Activated T-helper 1 cell treated with Interleukin-2 at 50 U/mL for 16 hours (primary cell): ENCODE measurements around the gene MAGEA12.
"Not testable (repeated sequence)": the region's sequence is repeated elsewhere in the genome, so short reads cannot be mapped to it uniquely, and the experiment has no call there.

Experiments used
- DNase-seq: peaks from one replicate; pipeline ENCODE4 v3.0.0-alpha.2; 2020; ENCODE audit warnings: low read depth

The MAGEA12 gene

DNA sequence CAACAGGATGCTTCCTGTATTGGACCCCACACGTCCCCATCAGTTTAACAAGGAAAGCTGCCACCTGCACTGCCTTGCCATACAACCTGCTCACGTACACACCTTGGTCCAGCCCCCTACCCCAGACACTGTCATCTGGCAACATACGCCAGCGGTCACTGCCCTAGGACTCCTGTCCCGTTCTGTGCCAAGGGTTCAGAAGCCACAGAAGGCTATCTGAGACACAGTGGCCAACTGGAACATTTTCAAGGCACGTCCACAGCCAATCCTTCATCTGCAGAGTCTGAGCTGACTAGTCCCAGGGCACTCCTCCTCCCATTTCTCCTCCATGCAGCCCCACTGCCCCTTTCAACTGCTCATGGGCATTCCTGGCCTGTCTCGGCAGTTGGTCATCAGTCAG, 28.0 kb downstream of the MAGEA12 start:
- not testable (repeated sequence) for DNase-seq

DNA sequence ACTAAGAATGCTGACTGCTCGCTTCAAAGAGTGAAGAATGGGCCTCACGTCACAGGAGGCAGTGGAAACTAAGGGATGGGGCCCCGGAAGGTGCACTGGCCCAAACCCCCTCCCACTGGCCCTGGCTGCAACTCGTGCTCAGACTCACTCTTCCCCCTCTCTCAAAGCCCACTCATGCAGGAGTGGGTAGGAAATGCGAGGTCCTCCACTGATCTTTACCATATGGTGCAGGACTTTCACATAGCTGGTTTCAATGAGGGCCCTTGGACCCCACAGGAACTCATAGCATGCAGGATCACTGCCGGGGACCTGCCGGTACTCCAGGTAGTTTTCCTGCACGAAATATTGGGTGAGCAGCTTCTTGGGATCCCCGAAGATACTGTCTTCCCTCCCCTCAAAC, 33.0 kb downstream of the MAGEA12 start:
- DNase-seq: not testable (repeated sequence)

DNA sequence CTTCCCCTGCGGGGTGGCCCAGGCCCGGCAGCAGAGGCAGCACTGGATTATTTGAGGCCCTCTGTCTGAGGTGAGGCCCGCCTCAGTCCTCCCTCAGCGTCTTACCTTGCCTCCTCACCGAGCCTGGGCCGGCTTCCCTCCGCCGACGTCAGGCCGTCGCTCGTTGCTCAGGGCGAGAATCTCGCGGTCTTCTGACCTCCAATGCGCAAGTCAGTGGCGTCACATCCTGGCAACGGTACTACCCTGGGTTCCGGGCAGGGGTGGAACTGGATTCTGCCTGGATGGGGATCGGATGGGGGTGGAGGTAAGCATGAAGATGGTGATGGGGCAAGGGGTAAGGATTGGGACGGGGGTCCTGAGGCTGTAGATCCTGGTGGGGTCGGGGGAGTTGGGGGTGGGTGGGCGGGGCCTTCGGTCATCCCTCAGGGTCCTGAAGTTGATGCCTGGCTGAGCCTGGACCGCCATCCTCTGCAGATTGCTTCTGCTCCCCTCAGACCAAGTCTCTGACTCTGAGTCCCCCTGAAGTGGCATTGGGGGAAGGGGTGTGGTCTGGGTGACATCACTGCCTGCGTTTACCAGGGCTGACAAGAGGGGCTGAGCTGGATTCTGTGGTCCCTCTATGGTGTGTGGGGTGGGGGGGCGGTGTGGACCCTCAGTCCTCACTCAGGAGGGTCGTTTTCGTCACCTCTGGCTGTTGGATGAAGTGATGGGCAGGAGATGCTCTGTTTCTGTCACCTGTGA, 36.2 kb downstream of the MAGEA12 start, which contains the start of gene MAGEA6:
TSS of gene MAGEA6 (minus strand) at position 141 of the 741 bp plus-strand sequence. CDS start 2,039 bp downstream, outside the sequence.
- not testable (repeated sequence) for DNase-seq

DNA sequence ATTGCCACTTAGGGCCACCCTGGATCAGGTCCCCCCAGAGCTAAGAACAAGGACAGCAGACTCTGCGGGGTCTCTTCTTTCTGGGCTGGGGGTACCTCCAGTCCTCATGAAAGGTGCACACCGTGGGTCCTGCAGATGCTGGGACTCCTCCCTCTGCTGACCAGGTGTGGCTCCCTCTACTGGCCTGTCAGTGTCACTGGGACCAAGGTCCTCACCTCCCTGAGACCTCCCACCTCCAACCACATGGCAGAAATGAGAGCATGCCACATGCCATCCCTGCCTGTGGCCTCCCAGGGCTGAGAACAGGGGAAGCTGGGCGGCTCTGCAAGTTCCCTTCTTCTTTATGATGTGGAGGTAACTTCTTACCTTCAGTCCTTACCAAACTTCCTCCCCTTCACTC, 53.5 kb downstream of the MAGEA12 start:
- DNase-seq: not testable (repeated sequence)
